ENCODE results near the gene PWWP2B.

GRCh38 chr10:132398566-132398991 is 1.6 kb downstream of the PWWP2B start:
- TF ChIP-seq POLR2A (IDR thresholded peaks at IDR 0.05; ENCODE audit: low read depth, low read length) (no peak), POLR2AphosphoS5 (IDR thresholded peaks at IDR 0.05; ENCODE audit: low read depth, low read length) (no peak), TAF1 (IDR thresholded peaks at IDR 0.05; ENCODE audit: borderline replicate concordance, low read depth, low read length) (no peak)

Data from GM12892 (cell line).